ENCODE measurements around the gene USF3. TPM values are rescaled to one million over a fixed set of nuclear protein-coding genes. Genes with fewer than 3 reads are reported as not detected.

USF3 gene
- total and polyA plus RNA-seq, 2 of the 13 experiments (the other 11 are each of a cell fraction or from before 2014, with no cell fraction given) = 6.3 to 15.2 TPM

DNA sequence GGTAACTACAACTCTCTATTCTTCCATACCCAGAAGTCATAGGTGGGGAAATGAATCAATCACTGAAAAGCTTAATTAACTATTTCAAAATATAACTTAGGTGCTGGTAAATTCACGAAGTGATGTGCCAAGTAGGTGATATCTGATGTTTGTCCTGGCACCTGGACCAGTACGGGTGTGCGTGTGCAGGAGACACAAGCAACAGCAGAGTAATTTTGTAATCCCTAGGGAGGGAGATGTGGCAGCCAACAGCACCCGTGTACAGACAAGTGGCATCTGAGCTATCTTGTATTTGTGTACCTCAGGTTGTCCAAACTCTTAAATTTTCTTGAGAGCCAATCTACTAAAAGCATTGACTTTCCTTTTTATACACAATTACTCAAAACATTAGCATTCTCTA is 22.8 kb downstream of the USF3 start:
- BruUV-seq (replicated peaks) = no TSS peak
- H3K79me2 ChIP-seq (ENCODE audit: insufficient read depth, low read length) = no peaks in the 10 kb centered on the region
- no peaks in the 10 kb centered on the region for H4K20me1 ChIP-seq (ENCODE audit: insufficient read depth, low read length)
- H3K4me1 ChIP-seq (ENCODE audit: insufficient read depth, low read length) = no peaks in the 10 kb centered on the region
- H3K27me3 ChIP-seq (ENCODE audit: control insufficient read depth in 1 of 2, insufficient read depth in 2 of 2, low read length in 2 of 2) = no peaks in the 10 kb centered on the region
- H3K9me3 ChIP-seq (ENCODE audit: low read length) = no peaks in the 10 kb centered on the region
- no peak overlapping the region for H3K4me3 ChIP-seq (replicated peaks in 1 of 3; ENCODE audit: insufficient read depth in 1 of 3, low read depth in 2 of 3, low read length in 3 of 3)
- no peak overlapping the region for H2AFZ ChIP-seq (ENCODE audit: low read length)
- POLR2A ChIA-PET = interaction anchor here (1.1 kb wide), 1 partner anchor 23 kb away, joined by 6 read pairs; the partner anchor contains the start of gene USF3
- WGBS (ENCODE audit: low lambda C conversion rate) = 94% methylated on average over 4 of the region's 4 CpGs
- no peak for ATAC-seq
- CTCF ChIA-PET (ENCODE audit: low intra/inter-chr PET ratio, low total read pairs) = no interaction called here
- intact Hi-C loops (cut with micrococcal nuclease; ENCODE audit: unreplicated experiment) (no loop called here), in situ Hi-C loops (cut with HindIII; ENCODE audit: extremely low pct_ligation_motif_present, low pct_unique_long_range_greater_than_20kb) (no loop called here)
- H3K36me3 ChIP-seq (replicated peaks in 1 of 2; ENCODE audit: control insufficient read depth in 1 of 2, insufficient read depth in 2 of 2, low read length in 2 of 2) = peaks cover 5 to 35% of the 10 kb centered on the region in 2 experiments; a peak in 4 of 5 replicates
- no peak for TF ChIP-seq ZBTB20 (CRISPR knock-in tag; IDR thresholded peaks at IDR 0.05; ENCODE audit: borderline replicate concordance, low read depth)
- TF ChIP-seq MLLT10 (CRISPR knock-in tag; IDR thresholded peaks at IDR 0.05) = no peak
- no peak for TF ChIP-seq PCBP1 (IDR thresholded peaks at IDR 0.05; ENCODE audit: borderline replicate concordance, low read depth, low read length)
- no peak for TF ChIP-seq HMGA1 (CRISPR knock-in tag; conservative IDR thresholded peaks at IDR 0.05)
- no peak for TF ChIP-seq GATAD2A (CRISPR knock-in tag; IDR thresholded peaks at IDR 0.05)
- no peak for TF ChIP-seq ZNF644 (CRISPR knock-in tag; IDR thresholded peaks at IDR 0.05; ENCODE audit: low read depth)
- TF ChIP-seq PRDM4 (CRISPR knock-in tag; IDR thresholded peaks at IDR 0.05; ENCODE audit: borderline replicate concordance) = no peak
- TF ChIP-seq ADNP (CRISPR knock-in tag; IDR thresholded peaks at IDR 0.05) = no peak
- TF ChIP-seq REST (IDR thresholded peaks at IDR 0.05; ENCODE audit: borderline replicate concordance in 1 of 2, low read depth in 1 of 2, low read length in 2 of 2) = no peak
- no peak for TF ChIP-seq NFE2L1 (CRISPR knock-in tag; IDR thresholded peaks at IDR 0.05; ENCODE audit: borderline replicate concordance)
- TF ChIP-seq ZNF253 (CRISPR knock-in tag; IDR thresholded peaks at IDR 0.05; ENCODE audit: borderline replicate concordance) = no peak
- TF ChIP-seq CSRNP2 (CRISPR knock-in tag; conservative IDR thresholded peaks at IDR 0.05; ENCODE audit: low read depth) = no peak
- TF ChIP-seq NONO (IDR thresholded peaks at IDR 0.05) = no peak
- TF ChIP-seq NONO (CRISPR knock-in tag; conservative IDR thresholded peaks at IDR 0.05) = no peak
- no peak for TF ChIP-seq SMYD3 (CRISPR knock-in tag; IDR thresholded peaks at IDR 0.05)
- TF ChIP-seq TEAD2 (CRISPR knock-in tag; IDR thresholded peaks at IDR 0.05) = no peak
- H3K4me2 ChIP-seq (ENCODE audit: low read depth, low read length) = no peak overlapping the region
- no peak for FAIRE-seq
- no peak overlapping the region for H3K9ac ChIP-seq (ENCODE audit: insufficient read depth, low read depth, low read length)
- H3K27ac ChIP-seq (ENCODE audit: extremely low read length, insufficient read depth, low read length) = no peak overlapping the region
- DNase-seq (ENCODE audit: low spot score) = no peak
